ENCODE data around the gene TPH1. TPM values are rescaled to one million over a fixed set of nuclear protein-coding genes. Genes with fewer than 3 reads are reported as not detected.
A peak's percentile ranks its signal among the peaks of the same experiment; 100 is the strongest.

TPH1 gene
- 0.74 TPM for total RNA-seq
- polyA plus RNA-seq = under 1 TPM in 1 of 4 donors, not detected in 3; 0.26 TPM

DNA sequence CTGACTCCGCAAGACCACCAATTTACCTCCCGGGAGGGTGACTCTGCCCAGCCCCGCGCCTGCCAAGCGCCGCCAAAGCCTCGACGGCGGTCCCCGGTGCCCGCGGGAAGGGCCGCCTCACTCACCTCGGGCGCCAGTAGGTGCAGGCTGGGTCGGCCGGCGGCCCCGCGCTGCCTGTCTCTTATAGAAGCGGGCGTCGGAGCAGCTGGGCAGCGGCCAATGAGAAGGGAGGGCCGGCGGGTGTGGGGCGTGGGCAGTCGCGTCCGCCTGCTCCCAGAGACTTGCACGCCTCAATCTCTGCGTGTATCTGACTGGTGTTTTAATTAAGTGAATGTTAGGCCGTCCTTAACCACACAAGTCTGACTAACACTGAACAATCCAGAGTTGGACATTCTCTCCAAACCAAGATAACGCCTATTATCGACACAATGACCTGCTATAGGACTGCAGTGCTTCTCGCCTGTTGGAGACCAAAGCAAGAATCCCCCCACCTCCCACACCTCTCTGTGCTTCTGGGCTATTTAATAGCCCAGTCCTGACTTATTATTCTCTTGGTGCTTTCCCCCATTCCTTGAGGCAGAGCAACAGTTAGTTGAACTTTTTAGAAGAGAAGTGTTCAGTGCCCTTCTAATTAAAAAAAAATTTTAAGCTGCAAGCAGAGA is at the start of gene TPH1:
TSS of gene TPH1 (minus strand) at position 154 of the 662 bp plus-strand sequence. CDS start 5,507 bp downstream, outside the sequence.
- H3K9me3 Mint-ChIP-seq = peaks cover 0 to 5% (median 0%) of the 10 kb centered on the region in 7 donors
- DNase-seq = no peak
- Histone ChIP-seq H3K4me3 (ENCODE audit: low read depth, low read length) (no peak within 1 kb of the TSS), H3K27ac (ENCODE audit: insufficient read depth, low read length, poor library complexity, severe bottlenecking) (no peak within 1 kb of the TSS), H3K9me3 (ENCODE audit: control insufficient read depth in 2 of 2, low read length in 2 of 2) (no peaks in the 10 kb centered on the region), H3K4me1 (ENCODE audit: control insufficient read depth, insufficient read depth, low read length, poor library complexity, severe bottlenecking) (no peaks in the 10 kb centered on the region), H3K27me3 (ENCODE audit: control insufficient read depth, insufficient read depth, low read length) (peaks cover 17% of the 10 kb centered on the region), H3K36me3 (ENCODE audit: control insufficient read depth, insufficient read depth, low read length) (no peaks in the 10 kb centered on the region)
- H3K27ac Mint-ChIP-seq = no peak within 1 kb of the TSS
- no peak for ATAC-seq (ENCODE audit: low read depth in 2 of 2)
- H3K36me3 Mint-ChIP-seq = peaks cover 11% of the 10 kb centered on the region
- H3K27me3 Mint-ChIP-seq = peaks cover 45% of the 10 kb centered on the region
- H3K4me3 Mint-ChIP-seq = no peak within 1 kb of the TSS
- no peaks in the 10 kb centered on the region for H3K4me1 Mint-ChIP-seq

DNA sequence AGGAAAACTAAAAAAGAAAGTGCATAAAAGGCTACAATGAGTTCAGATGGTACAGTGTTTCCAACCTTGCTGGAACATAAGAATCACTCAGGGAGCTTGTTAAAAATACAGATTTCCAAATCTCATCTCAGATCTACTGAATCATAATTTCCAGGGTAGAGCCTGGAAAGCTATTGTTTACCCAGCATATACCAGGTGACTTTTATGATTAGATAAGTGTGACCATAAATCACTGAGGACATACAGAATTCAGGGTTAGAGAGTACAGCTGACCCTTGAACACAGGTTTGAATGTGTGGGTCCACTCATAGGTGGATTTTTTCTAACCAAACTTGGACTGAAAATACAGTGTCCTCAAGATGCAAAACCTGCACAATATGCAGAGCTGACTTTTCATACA is 47.9 kb upstream of the TPH1 start:
- Histone ChIP-seq H3K27ac (ENCODE audit: insufficient read depth, low read length, poor library complexity, severe bottlenecking) (no peak overlapping the region), H3K9me3 (ENCODE audit: control insufficient read depth in 2 of 2, low read length in 2 of 2) (no peaks in the 10 kb centered on the region), H3K36me3 (ENCODE audit: control insufficient read depth, insufficient read depth, low read length) (peaks cover 61% of the 10 kb centered on the region), H3K4me3 (ENCODE audit: low read depth, low read length) (no peak overlapping the region), H3K4me1 (ENCODE audit: control insufficient read depth, insufficient read depth, low read length, poor library complexity, severe bottlenecking) (no peaks in the 10 kb centered on the region), H3K27me3 (ENCODE audit: control insufficient read depth, insufficient read depth, low read length) (no peaks in the 10 kb centered on the region)
- H3K36me3 Mint-ChIP-seq = peaks cover 38% of the 10 kb centered on the region
- ATAC-seq (ENCODE audit: low read depth in 2 of 2) (no peak), DNase-seq (no peak)
- H3K27me3 Mint-ChIP-seq = no peaks in the 10 kb centered on the region
- no peak overlapping the region for H3K27ac Mint-ChIP-seq
- no peaks in the 10 kb centered on the region for H3K9me3 Mint-ChIP-seq
- H3K4me3 Mint-ChIP-seq = no peak overlapping the region
- peaks cover 4 to 8% (median 6%) of the 10 kb centered on the region in 4 donors for H3K4me1 Mint-ChIP-seq

DNA sequence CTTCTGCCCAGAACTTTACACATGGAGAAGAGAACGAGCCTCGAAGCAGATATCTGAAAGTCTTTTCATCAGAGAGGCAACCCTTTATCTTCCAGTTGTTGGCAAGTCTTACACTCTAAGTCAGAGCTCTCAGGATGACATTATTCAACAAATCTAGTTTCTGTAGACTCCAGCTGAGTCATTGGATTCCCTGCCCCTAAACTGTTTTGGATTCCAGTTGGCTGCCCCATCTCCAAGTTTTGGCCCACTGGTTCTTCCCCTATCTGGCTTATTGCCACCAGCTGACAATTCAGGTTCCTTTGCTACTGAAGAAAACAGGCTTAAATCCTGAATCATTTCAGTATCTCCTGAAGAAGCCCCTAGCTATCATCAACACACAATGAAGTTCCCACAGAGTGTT is 45.7 kb upstream of the TPH1 start:
- Histone ChIP-seq H3K27me3 (ENCODE audit: control insufficient read depth, insufficient read depth, low read length) (no peaks in the 10 kb centered on the region), H3K4me3 (ENCODE audit: low read depth, low read length) (no peak overlapping the region), H3K4me1 (ENCODE audit: control insufficient read depth, insufficient read depth, low read length, poor library complexity, severe bottlenecking) (no peaks in the 10 kb centered on the region), H3K9me3 (ENCODE audit: control insufficient read depth in 2 of 2, low read length in 2 of 2) (no peaks in the 10 kb centered on the region), H3K36me3 (ENCODE audit: control insufficient read depth, insufficient read depth, low read length) (peaks cover 82% of the 10 kb centered on the region), H3K27ac (ENCODE audit: insufficient read depth, low read length, poor library complexity, severe bottlenecking) (no peak overlapping the region)
- DNase-seq = no peak
- H3K4me3 Mint-ChIP-seq = no peak overlapping the region
- H3K27me3 Mint-ChIP-seq = no peaks in the 10 kb centered on the region
- no peak overlapping the region for H3K27ac Mint-ChIP-seq
- H3K4me1 Mint-ChIP-seq = peaks cover 0 to 5% (median 2%) of the 10 kb centered on the region in 4 donors
- H3K9me3 Mint-ChIP-seq = no peaks in the 10 kb centered on the region
- no peak for ATAC-seq (ENCODE audit: low read depth in 2 of 2)
- peaks cover 44% of the 10 kb centered on the region for H3K36me3 Mint-ChIP-seq

DNA sequence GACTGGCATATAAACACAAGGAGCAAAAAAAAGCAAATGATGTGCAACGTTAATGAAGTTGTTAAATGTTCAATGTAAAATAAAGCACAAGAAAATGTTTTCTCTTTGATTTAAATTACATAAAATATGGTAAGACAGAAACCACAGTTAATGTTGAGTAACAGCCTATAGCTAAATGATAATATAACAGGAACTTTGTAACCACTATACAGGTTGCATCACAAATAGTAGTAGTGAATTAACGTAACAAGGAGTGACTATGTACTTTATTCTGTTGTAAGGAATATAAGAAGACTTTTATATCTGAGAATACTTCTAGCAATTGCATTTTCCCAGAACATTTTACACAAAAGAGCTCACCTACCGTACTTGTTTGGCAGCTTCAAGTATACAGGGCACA is 42.9 kb upstream of the TPH1 start:
- ATAC-seq (ENCODE audit: low read depth in 2 of 2) = no peak
- Mint-ChIP-seq H3K4me3 (no peak overlapping the region), H3K27ac (no peak overlapping the region), H3K27me3 (no peaks in the 10 kb centered on the region), H3K36me3 (peaks cover 39% of the 10 kb centered on the region), H3K4me1 (peaks cover 0 to 2% (median 0%) of the 10 kb centered on the region in 4 donors), H3K9me3 (peaks cover 0 to 1% (median 0%) of the 10 kb centered on the region in 7 donors)
- Histone ChIP-seq H3K27ac (ENCODE audit: insufficient read depth, low read length, poor library complexity, severe bottlenecking) (no peak overlapping the region), H3K4me1 (ENCODE audit: control insufficient read depth, insufficient read depth, low read length, poor library complexity, severe bottlenecking) (no peaks in the 10 kb centered on the region), H3K27me3 (ENCODE audit: control insufficient read depth, insufficient read depth, low read length) (no peaks in the 10 kb centered on the region), H3K4me3 (ENCODE audit: low read depth, low read length) (no peak overlapping the region), H3K36me3 (ENCODE audit: control insufficient read depth, insufficient read depth, low read length) (peaks cover 77% of the 10 kb centered on the region), H3K9me3 (ENCODE audit: control insufficient read depth in 2 of 2, low read length in 2 of 2) (no peaks in the 10 kb centered on the region)
- DNase-seq = no peak

DNA sequence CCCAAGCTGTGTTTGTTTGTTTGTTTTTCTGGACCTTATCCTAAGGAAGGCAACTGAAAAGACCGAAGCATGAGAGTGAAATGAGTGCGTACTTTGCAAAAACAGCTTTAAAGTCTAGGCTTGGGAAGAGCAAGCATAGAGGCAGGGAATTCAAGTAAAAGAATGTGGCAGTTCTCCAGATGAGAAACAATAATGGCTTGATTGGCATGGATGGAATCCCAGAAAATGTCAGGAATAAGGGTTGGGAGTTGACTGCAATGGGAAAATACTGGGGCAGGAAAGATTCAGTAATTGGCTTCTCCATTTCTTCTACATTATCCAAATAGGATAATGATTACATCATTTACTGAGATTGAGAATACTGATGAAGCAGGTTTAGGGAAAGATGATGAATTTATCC is 42.3 kb upstream of the TPH1 start:
- DNase-seq = no peak
- Mint-ChIP-seq H3K27me3 (no peaks in the 10 kb centered on the region), H3K27ac (peak overlapping the region in 1 of 3 donors; percentile 42), H3K4me3 (no peak overlapping the region), H3K36me3 (peaks cover 38% of the 10 kb centered on the region), H3K4me1 (peaks cover 0 to 2% (median 0%) of the 10 kb centered on the region in 4 donors), H3K9me3 (peaks cover 0 to 1% (median 0%) of the 10 kb centered on the region in 7 donors)
- Histone ChIP-seq H3K36me3 (ENCODE audit: control insufficient read depth, insufficient read depth, low read length) (peaks cover 77% of the 10 kb centered on the region), H3K27me3 (ENCODE audit: control insufficient read depth, insufficient read depth, low read length) (no peaks in the 10 kb centered on the region), H3K9me3 (ENCODE audit: control insufficient read depth in 2 of 2, low read length in 2 of 2) (no peaks in the 10 kb centered on the region), H3K4me1 (ENCODE audit: control insufficient read depth, insufficient read depth, low read length, poor library complexity, severe bottlenecking) (no peaks in the 10 kb centered on the region), H3K27ac (ENCODE audit: insufficient read depth, low read length, poor library complexity, severe bottlenecking) (no peak overlapping the region), H3K4me3 (ENCODE audit: low read depth, low read length) (no peak overlapping the region)
- no peak for ATAC-seq (ENCODE audit: low read depth in 2 of 2)

DNA sequence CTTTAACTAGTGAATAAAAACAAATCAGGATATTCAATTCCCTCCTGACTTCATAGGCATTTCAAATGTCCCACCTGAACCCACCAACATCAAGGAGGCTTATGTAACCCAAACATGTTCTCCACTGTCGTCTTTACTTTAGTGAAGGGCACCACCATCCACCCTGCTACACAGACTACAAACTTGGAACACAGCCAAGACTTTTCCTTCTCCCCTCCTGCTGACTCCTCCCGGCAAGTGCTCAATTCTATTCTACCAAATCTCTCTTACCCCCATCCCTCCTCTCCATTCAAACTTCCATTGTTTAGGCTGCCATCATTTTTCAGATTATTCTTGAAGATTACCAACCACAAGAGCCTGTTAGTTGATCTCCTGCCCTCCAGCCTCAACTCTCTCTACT is 35.5 kb upstream of the TPH1 start:
- DNase-seq (no peak), ATAC-seq (ENCODE audit: low read depth in 2 of 2) (no peak)
- no peak overlapping the region for H3K4me3 ChIP-seq (ENCODE audit: low read depth, low read length)
- Mint-ChIP-seq H3K9me3 (peaks cover 0 to 1% (median 0%) of the 10 kb centered on the region in 7 donors), H3K27me3 (no peaks in the 10 kb centered on the region), H3K4me1 (no peaks in the 10 kb centered on the region), H3K4me3 (no peak overlapping the region), H3K36me3 (peaks cover 42% of the 10 kb centered on the region), H3K27ac (peak overlapping the region in 1 of 3 donors; percentile 58)
- no peak overlapping the region for H3K27ac ChIP-seq (ENCODE audit: insufficient read depth, low read length, poor library complexity, severe bottlenecking)
- H3K27me3 ChIP-seq (ENCODE audit: control insufficient read depth, insufficient read depth, low read length) = no peaks in the 10 kb centered on the region
- no peaks in the 10 kb centered on the region for H3K9me3 ChIP-seq (ENCODE audit: control insufficient read depth in 2 of 2, low read length in 2 of 2)
- H3K36me3 ChIP-seq (ENCODE audit: control insufficient read depth, insufficient read depth, low read length) = peaks cover 50% of the 10 kb centered on the region
- H3K4me1 ChIP-seq (ENCODE audit: control insufficient read depth, insufficient read depth, low read length, poor library complexity, severe bottlenecking) = no peaks in the 10 kb centered on the region

DNA sequence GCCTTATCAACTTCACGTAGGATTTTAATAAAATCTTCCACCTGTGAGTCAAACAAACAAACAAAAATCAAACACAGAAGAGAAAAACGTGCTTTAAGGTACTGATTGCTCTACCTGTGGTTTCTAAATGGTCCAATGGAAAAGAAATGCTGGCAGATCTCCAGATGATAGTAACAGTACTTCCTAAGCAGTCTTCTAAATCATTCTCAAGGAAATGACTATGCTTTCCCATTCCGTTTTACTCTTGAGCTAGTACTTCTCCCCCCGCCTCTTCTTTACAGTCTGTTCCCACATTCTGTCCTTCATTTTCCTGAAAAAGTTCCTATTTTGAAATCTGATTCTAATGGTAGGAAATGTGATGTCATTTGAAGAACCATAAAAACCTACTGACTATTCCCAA is 34.4 kb upstream of the TPH1 start:
- H3K4me1 ChIP-seq (ENCODE audit: control insufficient read depth, insufficient read depth, low read length, poor library complexity, severe bottlenecking) = no peaks in the 10 kb centered on the region
- H3K27me3 Mint-ChIP-seq = no peaks in the 10 kb centered on the region
- H3K36me3 Mint-ChIP-seq = peaks cover 39% of the 10 kb centered on the region
- H3K27ac Mint-ChIP-seq = no peak overlapping the region
- no peak overlapping the region for H3K27ac ChIP-seq (ENCODE audit: insufficient read depth, low read length, poor library complexity, severe bottlenecking)
- H3K36me3 ChIP-seq (ENCODE audit: control insufficient read depth, insufficient read depth, low read length) = peaks cover 40% of the 10 kb centered on the region
- H3K4me3 Mint-ChIP-seq = no peak overlapping the region
- no peak for ATAC-seq (ENCODE audit: low read depth in 2 of 2)
- H3K4me3 ChIP-seq (ENCODE audit: low read depth, low read length) = no peak overlapping the region
- DNase-seq = no peak
- H3K9me3 ChIP-seq (ENCODE audit: control insufficient read depth in 2 of 2, low read length in 2 of 2) = no peaks in the 10 kb centered on the region
- H3K4me1 Mint-ChIP-seq = no peaks in the 10 kb centered on the region
- peaks cover 0 to 1% (median 0%) of the 10 kb centered on the region in 7 donors for H3K9me3 Mint-ChIP-seq
- H3K27me3 ChIP-seq (ENCODE audit: control insufficient read depth, insufficient read depth, low read length) = no peaks in the 10 kb centered on the region

DNA sequence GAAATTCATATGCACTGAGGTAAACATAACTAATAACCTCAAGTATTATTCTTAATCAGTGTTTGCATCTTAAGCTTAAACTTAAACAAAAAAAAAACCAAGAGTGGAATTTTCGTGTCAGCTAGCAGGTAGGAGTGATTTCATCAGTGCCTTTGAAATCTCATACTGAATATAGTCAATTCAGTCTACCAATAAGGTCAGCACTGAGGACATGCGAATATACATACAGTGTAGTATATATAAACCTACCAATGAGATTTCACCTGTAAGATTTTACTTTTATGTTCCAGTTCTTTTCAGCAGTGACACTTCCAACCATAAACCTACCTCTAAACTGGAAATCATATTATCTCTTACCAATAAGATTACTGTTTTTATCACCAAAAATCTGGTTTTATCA is 32.8 kb upstream of the TPH1 start:
- Histone ChIP-seq H3K9me3 (ENCODE audit: control insufficient read depth in 2 of 2, low read length in 2 of 2) (no peaks in the 10 kb centered on the region), H3K27me3 (ENCODE audit: control insufficient read depth, insufficient read depth, low read length) (no peaks in the 10 kb centered on the region), H3K27ac (ENCODE audit: insufficient read depth, low read length, poor library complexity, severe bottlenecking) (no peak overlapping the region), H3K36me3 (ENCODE audit: control insufficient read depth, insufficient read depth, low read length) (peaks cover 33% of the 10 kb centered on the region), H3K4me1 (ENCODE audit: control insufficient read depth, insufficient read depth, low read length, poor library complexity, severe bottlenecking) (no peaks in the 10 kb centered on the region), H3K4me3 (ENCODE audit: low read depth, low read length) (no peak overlapping the region)
- Mint-ChIP-seq H3K9me3 (no peaks in the 10 kb centered on the region), H3K4me1 (no peaks in the 10 kb centered on the region), H3K36me3 (peaks cover 36% of the 10 kb centered on the region), H3K4me3 (no peak overlapping the region), H3K27me3 (no peaks in the 10 kb centered on the region), H3K27ac (no peak overlapping the region)
- ATAC-seq (ENCODE audit: low read depth in 2 of 2) (no peak), DNase-seq (no peak)

Data from CD4-positive, CD25-positive, alpha-beta regulatory T cell (primary cell).